ENCODE measurements around the gene LSP1.

LSP1 gene, protein sequence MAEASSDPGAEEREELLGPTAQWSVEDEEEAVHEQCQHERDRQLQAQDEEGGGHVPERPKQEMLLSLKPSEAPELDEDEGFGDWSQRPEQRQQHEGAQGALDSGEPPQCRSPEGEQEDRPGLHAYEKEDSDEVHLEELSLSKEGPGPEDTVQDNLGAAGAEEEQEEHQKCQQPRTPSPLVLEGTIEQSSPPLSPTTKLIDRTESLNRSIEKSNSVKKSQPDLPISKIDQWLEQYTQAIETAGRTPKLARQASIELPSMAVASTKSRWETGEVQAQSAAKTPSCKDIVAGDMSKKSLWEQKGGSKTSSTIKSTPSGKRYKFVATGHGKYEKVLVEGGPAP

DNA sequence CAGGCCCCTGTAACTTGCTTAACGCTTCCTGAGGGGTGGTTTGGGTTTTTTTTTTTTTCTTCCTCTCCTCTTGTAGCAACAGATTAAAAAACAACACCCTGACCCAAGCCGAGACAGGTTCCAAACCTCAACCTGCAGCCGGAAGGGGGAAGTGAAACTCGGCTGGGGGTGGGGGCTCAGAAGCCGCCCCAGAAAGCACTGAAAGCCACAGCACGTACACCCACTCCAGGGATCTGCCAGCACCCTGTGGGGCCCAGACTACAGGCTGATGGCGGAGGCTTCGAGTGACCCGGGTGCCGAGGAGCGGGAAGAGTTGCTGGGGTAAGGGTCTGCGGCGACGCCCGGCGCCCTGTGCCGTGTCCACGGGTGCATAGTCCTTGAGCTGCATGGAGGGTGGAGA lies at the start of gene LSP1:
Gene LSP1 (plus strand): TSS at position 208 of the 400 bp plus-strand sequence. CDS start 61 bp downstream, at position 269.
- TF ChIP-seq GATA2 (IDR thresholded peaks at IDR 0.05; ENCODE audit: low read depth, low read length) (no peak), GATA3 (IDR thresholded peaks at IDR 0.05; ENCODE audit: low read depth, low read length) (no peak)

DNA sequence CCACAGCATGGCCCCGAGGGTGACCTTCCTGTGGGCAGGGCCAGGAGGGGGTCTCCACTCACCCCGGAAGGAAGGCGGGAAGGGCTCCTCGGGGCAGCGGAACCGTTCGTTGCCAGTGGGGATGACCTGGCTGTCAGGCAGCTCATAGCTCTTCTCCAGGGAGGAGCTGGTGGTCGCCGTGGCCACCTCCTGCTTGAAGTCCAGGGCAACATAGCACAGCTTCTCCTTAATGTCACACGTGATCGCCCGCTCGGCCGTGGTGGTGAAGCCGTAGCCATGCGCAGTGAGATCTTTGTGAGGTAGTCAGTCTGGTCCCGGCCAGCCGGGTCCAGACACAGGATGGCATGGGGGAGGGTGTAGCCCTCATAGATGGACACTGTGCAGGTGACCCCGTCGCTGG lies 49.6 kb upstream of the LSP1 start:
- TF ChIP-seq GATA2 (IDR thresholded peaks at IDR 0.05; ENCODE audit: low read depth, low read length) (no peak), GATA3 (IDR thresholded peaks at IDR 0.05; ENCODE audit: low read depth, low read length) (no peak)

DNA sequence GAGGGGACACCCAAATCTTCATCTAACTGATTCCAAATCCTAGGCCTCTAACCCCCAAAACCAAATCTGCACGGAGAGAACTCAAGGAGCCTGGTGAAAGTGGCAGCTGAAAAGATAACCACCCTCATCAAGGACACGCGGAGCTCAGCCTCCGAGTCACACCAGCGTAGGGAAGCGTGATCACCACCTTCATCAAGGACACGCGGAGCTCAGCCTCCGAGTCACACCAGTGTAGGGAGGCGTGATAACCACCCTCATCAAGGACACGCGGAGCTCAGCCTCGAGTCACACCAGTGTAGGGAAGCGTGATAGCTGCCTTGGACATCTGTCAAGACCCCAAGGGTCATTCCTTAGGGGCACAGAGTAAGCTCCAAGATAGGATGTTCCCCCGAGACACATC lies 47.4 kb upstream of the LSP1 start:
- TF ChIP-seq GATA3 (IDR thresholded peaks at IDR 0.05; ENCODE audit: low read depth, low read length) (no peak), GATA2 (IDR thresholded peaks at IDR 0.05; ENCODE audit: low read depth, low read length) (no peak)

DNA sequence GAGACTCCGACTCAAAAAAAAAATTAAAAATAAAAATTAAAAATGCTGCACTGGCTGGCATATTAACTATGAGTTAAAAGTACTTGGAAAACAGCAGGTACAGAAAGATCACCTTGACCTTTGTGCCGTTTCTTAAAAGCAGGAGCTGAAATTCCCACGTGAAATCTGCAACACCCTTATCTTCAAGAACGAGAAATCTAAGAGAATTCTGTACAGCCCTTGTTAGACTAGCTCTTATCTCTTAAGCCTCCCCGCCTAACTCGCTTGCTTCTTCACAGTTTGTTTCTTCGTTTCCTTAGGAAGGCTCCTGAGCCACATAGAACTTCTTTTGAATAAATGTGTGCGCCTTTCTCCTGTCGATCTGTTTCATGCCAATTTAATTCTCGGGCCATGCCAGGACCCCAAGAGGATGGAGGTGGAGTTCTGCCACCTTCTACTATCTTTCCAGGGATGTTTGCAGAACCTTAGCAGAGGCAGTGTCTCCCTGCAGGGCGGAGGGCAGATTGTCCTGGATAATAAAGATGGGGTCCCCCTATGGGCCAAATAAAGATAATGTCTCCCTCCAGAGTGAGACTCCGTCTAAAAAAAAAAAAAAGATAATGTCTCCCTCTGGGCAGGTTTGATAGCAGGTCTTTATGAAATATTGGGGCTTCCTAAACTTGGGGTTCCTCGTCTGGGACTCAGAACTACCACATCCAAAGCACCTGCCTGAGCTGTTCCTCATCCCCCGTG lies 45.5 kb upstream of the LSP1 start:
- TF ChIP-seq GATA2 (IDR thresholded peaks at IDR 0.05; ENCODE audit: low read depth, low read length) = no peak
- no peak for TF ChIP-seq GATA3 (IDR thresholded peaks at IDR 0.05; ENCODE audit: low read depth, low read length)

DNA sequence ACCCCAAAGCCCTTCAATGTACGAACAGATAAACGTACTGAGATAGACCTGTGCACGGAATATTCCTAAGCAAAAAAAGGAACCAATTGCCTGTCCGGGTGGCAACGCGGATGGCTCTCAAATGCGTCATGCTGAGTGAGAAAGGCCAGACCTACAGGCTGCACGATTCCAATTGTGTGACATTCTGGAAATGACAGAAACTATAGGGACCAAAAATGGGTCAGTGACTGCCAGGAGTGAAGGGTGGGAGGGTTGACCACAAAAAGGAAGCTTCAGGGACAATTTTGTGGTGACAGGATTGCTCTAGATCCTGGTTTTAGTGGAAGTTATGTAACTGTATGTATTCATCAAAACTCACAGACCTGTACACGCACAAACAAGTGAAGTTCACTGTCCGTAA lies 42.1 kb upstream of the LSP1 start:
- TF ChIP-seq GATA2 (IDR thresholded peaks at IDR 0.05; ENCODE audit: low read depth, low read length) (no peak), GATA3 (IDR thresholded peaks at IDR 0.05; ENCODE audit: low read depth, low read length) (no peak)

DNA sequence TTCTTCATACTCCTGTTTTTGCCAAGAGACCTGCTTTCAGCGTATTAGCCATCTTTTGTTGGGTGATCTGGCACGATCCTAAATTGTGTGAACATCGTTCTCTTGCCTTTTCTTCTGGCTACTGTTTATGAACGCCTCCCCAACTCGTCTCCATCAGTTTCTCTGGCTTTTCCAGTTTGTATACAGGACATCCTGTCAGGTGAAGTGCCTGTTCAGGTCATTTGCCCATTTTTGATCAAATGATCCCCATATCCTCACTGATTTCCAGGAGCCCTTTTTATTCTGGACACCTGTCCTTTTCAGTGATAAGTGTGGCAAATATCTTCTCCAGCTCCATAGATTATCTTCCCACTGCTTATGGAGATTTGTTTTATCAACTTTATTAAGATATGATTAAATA lies 40.6 kb upstream of the LSP1 start:
- TF ChIP-seq GATA2 (IDR thresholded peaks at IDR 0.05; ENCODE audit: low read depth, low read length) (no peak), GATA3 (IDR thresholded peaks at IDR 0.05; ENCODE audit: low read depth, low read length) (no peak)

DNA sequence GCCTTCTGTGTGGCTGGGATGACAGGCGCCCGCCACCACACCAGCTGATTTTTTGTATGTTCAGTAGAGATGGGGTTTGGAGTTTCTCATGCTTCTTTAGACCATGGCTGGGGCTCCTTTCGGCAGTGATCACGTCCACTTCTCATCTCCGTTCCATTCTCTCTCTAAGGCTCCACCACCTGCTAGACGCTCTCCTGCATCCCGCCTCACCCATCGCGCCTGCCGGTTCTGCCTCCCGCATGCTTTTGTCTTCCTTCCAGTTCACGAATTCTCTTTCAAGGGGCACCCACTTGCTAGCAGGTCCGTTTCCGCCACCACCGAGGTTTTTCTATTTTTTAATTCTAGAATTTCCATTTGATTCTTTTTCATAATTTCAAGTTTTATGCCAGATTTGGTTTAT lies 40.1 kb upstream of the LSP1 start:
- TF ChIP-seq GATA3 (IDR thresholded peaks at IDR 0.05; ENCODE audit: low read depth, low read length) (no peak), GATA2 (IDR thresholded peaks at IDR 0.05; ENCODE audit: low read depth, low read length) (no peak)

DNA sequence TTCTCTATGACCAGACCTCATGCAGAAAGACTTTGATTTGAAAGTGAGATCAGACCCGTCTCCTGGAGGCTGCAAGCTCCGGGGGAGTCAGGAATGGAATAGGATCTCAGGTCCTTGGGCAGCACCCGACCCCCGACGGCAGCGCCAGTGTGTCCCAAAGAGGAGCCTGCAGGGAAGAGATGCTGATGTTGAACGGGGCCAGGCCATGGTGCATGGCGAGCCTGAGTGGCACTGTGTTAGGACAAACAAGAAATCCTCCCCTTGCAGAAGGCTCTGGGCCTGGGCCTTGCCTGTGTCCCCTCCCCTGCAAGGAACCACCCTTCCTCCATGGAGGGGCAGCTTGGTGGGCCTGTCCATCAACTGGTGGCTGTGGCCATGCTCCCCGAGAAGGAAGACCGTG lies 38.2 kb upstream of the LSP1 start:
- no peak for TF ChIP-seq GATA3 (IDR thresholded peaks at IDR 0.05; ENCODE audit: low read depth, low read length)
- TF ChIP-seq GATA2 (IDR thresholded peaks at IDR 0.05; ENCODE audit: low read depth, low read length) = no peak

DNA sequence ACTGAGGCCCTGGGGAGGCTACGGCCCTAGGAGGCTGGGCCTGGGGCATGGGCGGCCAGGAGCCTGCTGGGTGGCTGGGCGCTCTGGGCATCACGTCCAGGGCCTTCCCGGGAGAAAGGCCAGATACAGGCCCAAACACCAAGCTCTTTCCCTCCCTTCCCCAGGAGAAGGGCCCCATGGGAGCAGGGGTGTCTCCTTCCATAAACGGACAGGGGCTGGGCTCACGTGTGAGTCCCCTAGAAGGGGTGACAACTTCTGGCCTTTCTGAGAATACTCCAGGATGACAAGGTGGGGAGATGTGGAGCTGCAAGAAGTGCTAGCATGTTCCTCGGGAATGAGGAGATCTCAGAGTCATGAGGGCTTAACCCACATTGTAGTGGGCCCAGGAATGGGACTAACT lies 37.6 kb upstream of the LSP1 start:
- TF ChIP-seq GATA2 (IDR thresholded peaks at IDR 0.05; ENCODE audit: low read depth, low read length) (no peak), GATA3 (IDR thresholded peaks at IDR 0.05; ENCODE audit: low read depth, low read length) (no peak)

DNA sequence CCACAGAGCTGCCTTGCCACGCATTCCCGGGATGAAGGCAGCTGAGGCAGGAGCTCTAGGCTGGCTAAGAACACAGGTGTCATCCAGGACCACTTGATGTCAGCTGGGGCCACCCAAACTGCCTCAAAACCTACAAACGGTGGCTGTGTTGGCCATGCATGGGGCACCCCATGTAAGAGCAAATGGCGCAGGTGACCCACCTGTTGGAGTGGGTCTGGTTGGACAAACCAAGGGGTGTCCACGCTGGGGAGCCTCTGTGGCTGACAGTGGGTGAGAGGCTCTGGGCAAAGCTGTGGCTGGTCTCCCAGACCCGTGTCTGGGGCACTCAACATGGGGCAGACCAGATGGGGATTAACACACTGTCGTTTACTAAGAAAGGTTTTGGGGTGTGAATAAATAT lies 37.1 kb upstream of the LSP1 start:
- TF ChIP-seq GATA2 (IDR thresholded peaks at IDR 0.05; ENCODE audit: low read depth, low read length) (no peak), GATA3 (IDR thresholded peaks at IDR 0.05; ENCODE audit: low read depth, low read length) (no peak)

DNA sequence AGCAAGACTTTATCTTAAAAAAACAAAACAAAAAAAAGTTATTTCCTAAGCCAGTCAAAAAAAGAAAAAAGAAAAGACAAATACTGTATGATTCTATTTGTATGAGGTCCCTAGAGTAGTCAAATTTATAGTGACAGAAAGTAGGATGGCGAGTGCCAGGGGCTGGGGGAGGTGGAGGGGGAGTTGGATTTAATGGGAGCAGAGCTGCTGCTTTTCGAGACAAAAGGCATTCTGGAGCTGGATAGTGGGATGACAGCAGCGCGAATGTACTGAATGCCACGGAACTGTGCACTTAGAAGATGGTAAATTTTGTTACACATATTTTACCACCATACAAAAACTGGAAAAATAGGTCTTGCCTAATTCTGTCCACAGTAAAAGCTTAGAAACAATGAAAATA lies 35.9 kb upstream of the LSP1 start:
- TF ChIP-seq GATA2 (IDR thresholded peaks at IDR 0.05; ENCODE audit: low read depth, low read length) (no peak), GATA3 (IDR thresholded peaks at IDR 0.05; ENCODE audit: low read depth, low read length) (no peak)

DNA sequence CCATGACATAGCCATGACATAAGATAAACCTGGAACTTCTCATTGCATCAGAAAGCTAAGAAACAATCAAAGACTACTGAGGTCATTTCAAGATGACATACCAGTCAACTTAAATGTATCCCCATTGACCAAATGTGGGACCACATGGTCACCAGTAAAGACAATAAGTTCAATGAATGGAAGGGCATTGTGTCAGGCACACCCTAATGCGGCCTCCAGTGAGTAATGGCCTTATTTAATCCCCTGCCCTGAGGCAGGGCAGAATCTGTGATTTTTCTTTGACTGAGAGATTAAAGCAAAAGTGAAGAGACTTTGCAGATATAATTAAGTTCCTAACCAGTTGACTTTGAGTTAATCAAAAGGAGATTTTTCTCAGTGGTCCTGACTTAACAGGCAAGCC lies 35.4 kb upstream of the LSP1 start:
- TF ChIP-seq GATA3 (IDR thresholded peaks at IDR 0.05; ENCODE audit: low read depth, low read length) = no peak
- TF ChIP-seq GATA2 (IDR thresholded peaks at IDR 0.05; ENCODE audit: low read depth, low read length) = no peak

DNA sequence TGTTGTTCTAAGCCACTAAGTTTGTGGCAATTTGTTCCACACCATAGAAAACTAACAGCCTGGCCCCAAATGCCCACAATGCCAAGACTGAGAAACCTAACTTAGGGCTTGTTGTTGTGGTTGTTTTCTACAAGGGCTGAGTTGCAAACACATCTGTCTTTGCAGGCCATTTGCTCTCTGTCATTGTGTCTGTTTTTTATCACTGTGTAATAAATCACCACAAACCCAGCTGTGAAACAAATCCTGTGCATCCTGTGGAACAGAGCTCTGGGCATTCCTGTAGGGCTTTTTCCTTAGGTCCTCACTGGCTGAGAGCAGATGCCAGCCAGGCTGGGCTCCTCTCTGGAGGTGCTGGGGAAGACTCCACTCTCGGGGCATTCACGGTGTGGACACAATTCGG lies 33.8 kb upstream of the LSP1 start:
- TF ChIP-seq GATA2 (IDR thresholded peaks at IDR 0.05; ENCODE audit: low read depth, low read length) (no peak), GATA3 (IDR thresholded peaks at IDR 0.05; ENCODE audit: low read depth, low read length) (no peak)

DNA sequence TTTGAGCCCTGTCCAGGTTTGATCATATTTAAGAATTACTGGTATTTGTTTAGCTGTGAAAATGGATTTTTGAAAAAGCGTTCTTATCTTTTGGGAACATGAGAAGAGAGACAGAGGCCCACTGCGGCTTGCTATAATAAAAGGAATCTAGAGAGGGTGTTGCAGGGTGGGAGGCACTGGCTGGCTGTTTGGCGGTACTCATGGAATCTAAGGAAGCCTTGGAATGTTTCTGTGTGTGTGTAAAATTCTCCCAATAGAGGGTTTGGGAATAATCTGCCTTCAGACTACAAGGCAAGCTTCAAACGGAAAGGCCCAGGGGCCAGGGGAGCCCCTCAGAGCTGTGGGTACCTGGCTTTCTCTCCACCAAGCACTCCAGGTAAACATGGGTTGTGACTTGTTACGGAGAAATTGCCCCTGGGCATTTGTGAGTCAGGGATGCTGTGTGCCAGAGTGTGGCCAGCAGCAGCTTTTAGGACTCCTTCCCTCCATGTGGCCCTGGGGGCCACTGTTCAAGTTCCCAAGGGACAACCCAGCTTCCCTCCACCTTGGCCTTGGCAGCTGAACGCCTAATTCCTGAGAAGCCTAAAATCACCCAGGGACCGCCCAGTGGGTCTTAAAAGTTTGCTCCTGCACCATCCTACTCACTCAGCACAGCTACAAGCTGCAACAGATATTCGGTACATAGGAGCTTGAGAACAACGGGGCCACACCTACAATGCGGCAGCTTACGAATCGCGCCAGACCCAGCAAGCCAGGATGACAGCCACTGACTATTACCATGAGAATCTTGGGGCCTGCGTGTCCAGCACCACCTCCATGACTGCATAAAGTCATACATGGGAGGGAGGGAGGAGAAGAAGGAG lies 32.2 kb upstream of the LSP1 start:
- TF ChIP-seq GATA3 (IDR thresholded peaks at IDR 0.05; ENCODE audit: low read depth, low read length) (no peak), GATA2 (IDR thresholded peaks at IDR 0.05; ENCODE audit: low read depth, low read length) (no peak)
